DMS153 (cell line): ENCODE measurements around the gene MYLK3.

Source experiments
- DNase-seq: peaks from one replicate; lab custom pipeline; 2025; lab: John Stamatoyannopoulos, UW

MYLK3 gene

GRCh38 chr16:46727184-46727583 lies 21.0 kb downstream of the MYLK3 start:
- DNase-seq: no peak

GRCh38 chr16:46721885-46722284 lies 26.3 kb downstream of the MYLK3 start:
- DNase-seq: no peak

- DNase-seq: no peak
Observed at GRCh38 chr16:46720619-46721018, 27.5 kb downstream of the MYLK3 start.

GRCh38 chr16:46719528-46719927 lies 28.6 kb downstream of the MYLK3 start:
- DNase-seq: no peak

GRCh38 chr16:46718214-46718613 lies 29.9 kb downstream of the MYLK3 start:
- DNase-seq: no peak

GRCh38 chr16:46717692-46718091 lies 30.5 kb downstream of the MYLK3 start:
- no peak for DNase-seq

- DNase-seq: no peak
Observed at GRCh38 chr16:46715769-46716305, 32.3 kb downstream of the MYLK3 start.

GRCh38 chr16:46714797-46715591 lies 33.1 kb downstream of the MYLK3 start:
- no peak for DNase-seq

GRCh38 chr16:46713634-46714033 lies 34.5 kb downstream of the MYLK3 start:
- no peak for DNase-seq

- DNase-seq: no peak
Observed at GRCh38 chr16:46712911-46713310, 35.2 kb downstream of the MYLK3 start.

- DNase-seq: no peak
Observed at GRCh38 chr16:46711106-46712058, 36.8 kb downstream of the MYLK3 start.

- no peak for DNase-seq
Observed at GRCh38 chr16:46709469-46710005, 38.6 kb downstream of the MYLK3 start.

GRCh38 chr16:46706642-46707041 lies 41.5 kb downstream of the MYLK3 start:
- no peak for DNase-seq

- no peak for DNase-seq
Observed at GRCh38 chr16:46702030-46702429, 46.1 kb downstream of the MYLK3 start.

GRCh38 chr16:46701615-46702014 lies 46.5 kb downstream of the MYLK3 start:
- no peak for DNase-seq

- DNase-seq: no peak
Observed at GRCh38 chr16:46700048-46700447, 48.1 kb downstream of the MYLK3 start.

- no peak for DNase-seq
Observed at GRCh38 chr16:46696957-46697356, 51.2 kb downstream of the MYLK3 start.

GRCh38 chr16:46695937-46696336 lies 52.2 kb downstream of the MYLK3 start:
- DNase-seq: no peak

GRCh38 chr16:46693598-46693997 lies 54.5 kb downstream of the MYLK3 start:
- DNase-seq: no peak

- no peak for DNase-seq
Observed at GRCh38 chr16:46691726-46692125, 56.4 kb downstream of the MYLK3 start.

- DNase-seq: no peak
Observed at GRCh38 chr16:46690281-46691178, 57.6 kb downstream of the MYLK3 start.
